Endothelial cell of umbilical vein (primary cell): ENCODE results near the gene SYT17. TPM values are rescaled to one million over a fixed set of nuclear protein-coding genes. Genes with fewer than 3 reads are reported as not detected.

Experiments used
- BruUV-seq: library from RNA; stranded (reverse); fragments of 400-500 nt; replicated peaks from 2 replicates; lab custom pipeline; 2021; lab: Mats Ljungman, UMichigan
- CTCF ChIA-PET: fragments of 300-600, 350-600 bp; sonication (Branson Sonifier 250); formaldehyde crosslinking; loops from one replicate; lab custom pipeline; 2021; ENCODE audit warnings: antibody characterized with exemption, inconsistent platforms; lab: Charles Lee
- POLR2A ChIA-PET: fragments of 300-600, 350-600 bp; sonication (Branson Sonifier 250); formaldehyde crosslinking; loops from one replicate; lab custom pipeline; 2021; ENCODE audit warnings: antibody characterized with exemption, inconsistent platforms; lab: Charles Lee
- DNase-seq: peaks from one replicate; pipeline ENCODE4 v3.0.0-alpha.2; 2011; ENCODE audit warnings: low read depth, low spot score
- FAIRE-seq: peaks from 2 replicates; lab custom pipeline; 2011; peaks lifted over from hg19 to GRCh38; lab: Jason Lieb, UNC
- H2AFZ ChIP-seq: 2 replicates; pipeline ENCODE4 v1.6.0; 2012; ENCODE audit warnings: low read depth, low read length, control low read depth, inconsistent platforms
- H3K27ac ChIP-seq: 2 replicates; pipeline ENCODE4 v1.5.1; 2011; ENCODE audit warnings: low read depth, mild to moderate bottlenecking, control low read depth, low read length, moderate library complexity; ENCODE audit not compliant: insufficient read depth
- H3K27me3 ChIP-seq, 2 experiments: 2 replicates each; pipeline versions ENCODE4 v1.6.0 to v1.6.1; 2011; ENCODE audit warnings: low read length in 2 of 2, mixed read lengths in 1 of 2; ENCODE audit not compliant: control insufficient read depth in 2 of 2, insufficient read depth in 2 of 2
- H3K36me3 ChIP-seq, 2 experiments: 2 replicates in 1 of 2; 3 replicates in 1 of 2; pipeline ENCODE4 v1.5.1; 2011; ENCODE audit warnings: low read length in 2 of 2, mild to moderate bottlenecking in 1 of 2, moderate library complexity in 1 of 2; ENCODE audit not compliant: control insufficient read depth in 2 of 2, insufficient read depth in 2 of 2; ENCODE audit errors: extremely low read depth in 1 of 2
- H3K4me1 ChIP-seq: 3 replicates; pipeline ENCODE4 v1.5.1; 2011; ENCODE audit warnings: mild to moderate bottlenecking, low read length; ENCODE audit not compliant: control insufficient read depth, insufficient read depth; ENCODE audit errors: extremely low read depth
- H3K4me2 ChIP-seq: 2 replicates; pipeline ENCODE4 v1.6.1; 2011; ENCODE audit warnings: low read length, control low read depth, mixed read lengths; ENCODE audit not compliant: insufficient read depth
- H3K4me3 ChIP-seq, 3 experiments: fragments of 200-600 bp in 1 of 3; sonication (generic), shearing (Covaris generic) in 1 of 3; replicated peaks in 1 of 3; 2 replicates each; pipeline ENCODE4 v1.5.1; 2011 to 2016; ENCODE audit warnings: control low read depth in 3 of 3, low read length in 3 of 3, mild to moderate bottlenecking in 2 of 3, inconsistent platforms in 1 of 3, low read depth in 1 of 3, moderate library complexity in 1 of 3; ENCODE audit not compliant: insufficient read depth in 1 of 3
- H3K79me2 ChIP-seq: 2 replicates; pipeline ENCODE4 v1.6.0; 2012; ENCODE audit warnings: low read length, inconsistent platforms; ENCODE audit not compliant: control insufficient read depth, insufficient read depth
- H3K9ac ChIP-seq: replicated peaks from 2 replicates; pipeline ENCODE3; 2011; ENCODE audit warnings: low read length, control low read depth; ENCODE audit not compliant: insufficient read depth; ENCODE audit errors: extremely low read depth
- H3K9me1 ChIP-seq: replicated peaks from 3 replicates; pipeline ENCODE4 v1.6.0; 2011; ENCODE audit warnings: mild to moderate bottlenecking, low read length; ENCODE audit not compliant: control insufficient read depth, insufficient read depth; ENCODE audit errors: extremely low read depth
- H3K9me3 ChIP-seq: replicated peaks from 2 replicates; pipeline ENCODE4 v1.5.1; 2012; ENCODE audit warnings: low read length, inconsistent platforms; ENCODE audit not compliant: control insufficient read depth, insufficient read depth
- H4K20me1 ChIP-seq: replicated peaks from 2 replicates; pipeline ENCODE3; 2011; ENCODE audit warnings: mild to moderate bottlenecking, low read length; ENCODE audit not compliant: control insufficient read depth, insufficient read depth; ENCODE audit errors: extremely low read depth
- EZH2 ChIP-seq: IDR thresholded peaks from 2 replicates; pipeline ENCODE4 v1.6.1; 2012; ENCODE audit warnings: borderline replicate concordance, low read depth, mild to moderate bottlenecking, moderate library complexity, low read length, inconsistent platforms; ENCODE audit not compliant: severe bottlenecking
- FOS ChIP-seq: IDR thresholded peaks from 2 replicates; pipeline ENCODE4 v1.6.1; 2011; ENCODE audit warnings: mild to moderate bottlenecking, low read length, moderate library complexity, borderline replicate concordance; ENCODE audit not compliant: insufficient read depth
- GATA2 ChIP-seq: IDR thresholded peaks from 2 replicates; pipeline ENCODE4 v1.7.0; 2011; ENCODE audit warnings: low read depth, mild to moderate bottlenecking, moderate library complexity, mixed read lengths, low read length; ENCODE audit not compliant: insufficient read length, insufficient read depth
- JUN ChIP-seq: IDR thresholded peaks from 2 replicates; pipeline ENCODE4 v1.6.1; 2011; ENCODE audit warnings: borderline replicate concordance, low read depth; ENCODE audit not compliant: insufficient read length, insufficient read depth
- MAX ChIP-seq: IDR thresholded peaks from 2 replicates; pipeline ENCODE4 v1.6.1; 2011; ENCODE audit not compliant: insufficient read depth, insufficient read length
- MYC ChIP-seq: IDR thresholded peaks from one replicate; pipeline ENCODE4 v1.6.1; 2011; ENCODE audit warnings: mild to moderate bottlenecking, low read depth, low read length
- POLR2A ChIP-seq: IDR thresholded peaks from 2 replicates; pipeline ENCODE4 v1.6.1; 2012; ENCODE audit warnings: low read depth, mild to moderate bottlenecking, control low read depth, low read length
- POLR2AphosphoS5 ChIP-seq: IDR thresholded peaks from 2 replicates; pipeline ENCODE4 v1.6.1; 2012; ENCODE audit warnings: low read depth, mild to moderate bottlenecking, control low read depth, low read length, moderate library complexity; ENCODE audit not compliant: insufficient read depth
- dilution Hi-C: fragments of 300-500 bp; cut with MboI; formaldehyde crosslinking; loops from one replicate; pipeline ENCODE4 v1.15.0; 2019; ENCODE audit warnings: low sequenced_read_pairs; ENCODE audit not compliant: extremely low pct_ligation_motif_present
- intact Hi-C: fragments of 100-400 bp; cut with micrococcal nuclease; formaldehyde crosslinking; loops from one replicate; pipeline ENCODE4 v1.10.0; 2022
- polyA plus RNA-seq, 4 experiments: library from polyadenylated mRNA; depleted of rRNA in 3 of 4; stranded (reverse) in 3 of 4; unstranded in 1 of 4; fragments of >200 nt; gene quantifications; 2 replicates each; pipeline versions ENCODE4 v1.2.1 to v1.2.3, GENCODE V29; 2011 to 2012; ENCODE audit warnings: missing spikeins in 1 of 4
- total RNA-seq: library from RNA; stranded (reverse); gene quantifications from 2 replicates; pipeline ENCODE4 v1.2.3, GENCODE V29; 2021
- TF ChIP-seq, protein P1 (sequence below), 2 donors: IDR thresholded peaks; 1 replicate in 1 of 2; 2 replicates in 1 of 2; pipeline ENCODE4 v1.5.1; 2011; ENCODE audit warnings: low read length in 2 of 2, mild to moderate bottlenecking in 2 of 2, moderate library complexity in 2 of 2, control low read depth in 1 of 2, inconsistent platforms in 1 of 2, low read depth in 1 of 2; ENCODE audit not compliant: insufficient read depth in 1 of 2; ENCODE audit errors: extremely low read depth in 1 of 2

SYT17 gene
- total and polyA plus RNA-seq, 2 donors (not counting 3 experiments of a cell fraction or from before 2014, with no cell fraction given): 1.9 to 4.2 TPM

GRCh38 chr16:19287241-19287640 lies 119.2 kb downstream of the SYT17 start:
- H4K20me1 ChIP-seq: no peaks in the 10 kb centered on the region
- no peaks in the 10 kb centered on the region for H3K9me3 ChIP-seq
- H3K36me3 ChIP-seq: no peaks in the 10 kb centered on the region
- no peak overlapping the region for H3K9ac ChIP-seq
- no peak for DNase-seq
- H3K4me1 ChIP-seq: no peaks in the 10 kb centered on the region
- no peaks in the 10 kb centered on the region for H3K79me2 ChIP-seq
- peaks cover 2% of the 10 kb centered on the region for H3K9me1 ChIP-seq
- no TSS peak for BruUV-seq
- POLR2A ChIA-PET: no interaction called here
- intact Hi-C loops (no loop called here), dilution Hi-C loops (no loop called here)
- no peak for FAIRE-seq
- CTCF ChIA-PET: no interaction called here
- H3K27ac ChIP-seq: no peak overlapping the region
- TF ChIP-seq POLR2AphosphoS5: no peak
- TF ChIP-seq JUN: no peak
- TF ChIP-seq POLR2A: no peak
- no peak for TF ChIP-seq EZH2
- TF ChIP-seq, protein P1, sequence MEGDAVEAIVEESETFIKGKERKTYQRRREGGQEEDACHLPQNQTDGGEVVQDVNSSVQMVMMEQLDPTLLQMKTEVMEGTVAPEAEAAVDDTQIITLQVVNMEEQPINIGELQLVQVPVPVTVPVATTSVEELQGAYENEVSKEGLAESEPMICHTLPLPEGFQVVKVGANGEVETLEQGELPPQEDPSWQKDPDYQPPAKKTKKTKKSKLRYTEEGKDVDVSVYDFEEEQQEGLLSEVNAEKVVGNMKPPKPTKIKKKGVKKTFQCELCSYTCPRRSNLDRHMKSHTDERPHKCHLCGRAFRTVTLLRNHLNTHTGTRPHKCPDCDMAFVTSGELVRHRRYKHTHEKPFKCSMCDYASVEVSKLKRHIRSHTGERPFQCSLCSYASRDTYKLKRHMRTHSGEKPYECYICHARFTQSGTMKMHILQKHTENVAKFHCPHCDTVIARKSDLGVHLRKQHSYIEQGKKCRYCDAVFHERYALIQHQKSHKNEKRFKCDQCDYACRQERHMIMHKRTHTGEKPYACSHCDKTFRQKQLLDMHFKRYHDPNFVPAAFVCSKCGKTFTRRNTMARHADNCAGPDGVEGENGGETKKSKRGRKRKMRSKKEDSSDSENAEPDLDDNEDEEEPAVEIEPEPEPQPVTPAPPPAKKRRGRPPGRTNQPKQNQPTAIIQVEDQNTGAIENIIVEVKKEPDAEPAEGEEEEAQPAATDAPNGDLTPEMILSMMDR (IDR thresholded peaks at IDR 0.05; ENCODE audit: extremely low read depth in 1 of 2, insufficient read depth in 1 of 2, low read depth in 1 of 2, low read length in 2 of 2): no peak
- no peak for TF ChIP-seq MYC
- TF ChIP-seq FOS: no peak
- TF ChIP-seq MAX: no peak
- TF ChIP-seq GATA2: no peak
- H3K27me3 ChIP-seq: no peaks in the 10 kb centered on the region
- H2AFZ ChIP-seq: no peak overlapping the region
- no peak overlapping the region for H3K4me2 ChIP-seq
- no peak overlapping the region for H3K4me3 ChIP-seq
